Karpas-422 (cell line): ENCODE measurements around the gene POP4. TPM values are rescaled to one million over a fixed set of nuclear protein-coding genes. Genes with fewer than 3 reads are reported as not detected.

Source experiments
- DNase-seq: peaks from one replicate; pipeline ENCODE4 v3.0.0-alpha.2; 2015
- H2AFZ ChIP-seq: fragments of 200-600 bp; sonication (generic); 2 replicates; pipeline ENCODE4 v1.6.1; 2014; ENCODE audit warnings: antibody characterized with exemption, low read length, mixed read lengths
- H3K27ac ChIP-seq: fragments of 200-600 bp; sonication (generic); 2 replicates; pipeline ENCODE4 v1.5.1; 2014; ENCODE audit warnings: mild to moderate bottlenecking, low read length, moderate library complexity
- H3K27me3 ChIP-seq: fragments of 200-600 bp; sonication (generic); 2 replicates; pipeline ENCODE4 v1.6.1; 2014; ENCODE audit warnings: low read length, mixed read lengths
- H3K36me3 ChIP-seq: fragments of 200-600 bp; sonication (generic); 2 replicates; pipeline ENCODE4 v1.6.1; 2014; ENCODE audit warnings: low read length, mixed read lengths; ENCODE audit not compliant: insufficient read depth
- H3K4me1 ChIP-seq: fragments of 200-600 bp; sonication (generic); 2 replicates; pipeline ENCODE4 v1.6.1; 2014; ENCODE audit warnings: mild to moderate bottlenecking, low read length, mixed read lengths
- H3K4me2 ChIP-seq: fragments of 200-600 bp; sonication (generic); 2 replicates; pipeline ENCODE4 v1.6.1; 2014; ENCODE audit warnings: low read length, low read depth, mild to moderate bottlenecking; ENCODE audit not compliant: poor library complexity, severe bottlenecking
- H3K4me3 ChIP-seq: fragments of 200-600 bp; sonication (generic); 2 replicates; pipeline ENCODE4 v1.5.1; 2014; ENCODE audit warnings: mild to moderate bottlenecking, antibody characterized with exemption, low read length, mixed read lengths
- H3K79me2 ChIP-seq: fragments of 200-600 bp; sonication (generic); 2 replicates; pipeline ENCODE4 v1.6.1; 2014; ENCODE audit warnings: mild to moderate bottlenecking, low read length, mixed read lengths
- H3K9ac ChIP-seq: fragments of 200-600 bp; sonication (generic); 2 replicates; pipeline ENCODE4 v1.6.0; 2014; ENCODE audit warnings: low read length
- H3K9me2 ChIP-seq: fragments of 200-600 bp; sonication (generic), shearing (Covaris generic); replicated peaks from 2 replicates; pipeline ENCODE4 v1.6.0; 2014; ENCODE audit warnings: mild to moderate bottlenecking, low read length, moderate library complexity; ENCODE audit not compliant: insufficient read depth
- H3K9me3 ChIP-seq: fragments of 300-700, 200-600 bp; sonication (generic); 2 replicates; pipeline ENCODE4 v1.6.1; 2014; ENCODE audit warnings: low read length, mixed read lengths
- H4K20me1 ChIP-seq: fragments of 200-600 bp; sonication (generic); 2 replicates; pipeline ENCODE4 v1.6.1; 2014; ENCODE audit warnings: mild to moderate bottlenecking, antibody characterized with exemption, low read length, low read depth; ENCODE audit not compliant: insufficient read depth
- total RNA-seq: library from RNA; depleted of rRNA; stranded (reverse); fragments of >200 nt; shearing (Covaris generic); gene quantifications from 2 replicates; pipeline ENCODE4 v1.2.3, GENCODE V29; 2014; ENCODE audit warnings: low replicate concordance

Gene POP4
- total RNA-seq, 1 experiment from 2014 or later: 92.7 TPM

GRCh38 chr19:29634423-29635130 lies 28.5 kb downstream of the POP4 start:
- no peak for DNase-seq
- no peaks in the 10 kb centered on the region for H3K27me3 ChIP-seq
- H3K27ac ChIP-seq: no peak overlapping the region
- H3K4me3 ChIP-seq: no peak overlapping the region
- H3K9me2 ChIP-seq: no peaks in the 10 kb centered on the region
- H3K9ac ChIP-seq: no peak overlapping the region
- no peak overlapping the region for H2AFZ ChIP-seq
- no peaks in the 10 kb centered on the region for H3K36me3 ChIP-seq
- no peak overlapping the region for H3K4me2 ChIP-seq
- H3K4me1 ChIP-seq: no peaks in the 10 kb centered on the region
- no peaks in the 10 kb centered on the region for H3K79me2 ChIP-seq
- H3K9me3 ChIP-seq: no peaks in the 10 kb centered on the region
- H4K20me1 ChIP-seq: no peaks in the 10 kb centered on the region

GRCh38 chr19:29635963-29636362 lies 29.9 kb downstream of the POP4 start:
- no peak for DNase-seq
- Histone ChIP-seq H3K4me2 (no peak overlapping the region), H3K79me2 (no peaks in the 10 kb centered on the region), H4K20me1 (no peaks in the 10 kb centered on the region), H3K36me3 (no peaks in the 10 kb centered on the region), H3K9me3 (no peaks in the 10 kb centered on the region), H3K4me1 (no peaks in the 10 kb centered on the region), H3K27me3 (no peaks in the 10 kb centered on the region), H3K27ac (no peak overlapping the region), H3K4me3 (no peak overlapping the region), H3K9me2 (no peaks in the 10 kb centered on the region), H3K9ac (no peak overlapping the region), H2AFZ (no peak overlapping the region)

GRCh38 chr19:29636553-29637360 lies 30.7 kb downstream of the POP4 start:
- Histone ChIP-seq H3K9me2 (no peaks in the 10 kb centered on the region), H3K79me2 (no peaks in the 10 kb centered on the region), H3K36me3 (no peaks in the 10 kb centered on the region), H3K4me3 (no peak overlapping the region), H3K27me3 (no peaks in the 10 kb centered on the region), H3K4me2 (no peak overlapping the region), H3K9me3 (no peaks in the 10 kb centered on the region), H3K9ac (no peak overlapping the region), H3K27ac (no peak overlapping the region), H2AFZ (no peak overlapping the region), H3K4me1 (no peaks in the 10 kb centered on the region), H4K20me1 (no peaks in the 10 kb centered on the region)
- no peak for DNase-seq

- Histone ChIP-seq H3K36me3 (no peaks in the 10 kb centered on the region), H3K9ac (no peak overlapping the region), H3K9me3 (no peaks in the 10 kb centered on the region), H3K4me1 (no peaks in the 10 kb centered on the region), H3K79me2 (no peaks in the 10 kb centered on the region), H3K27ac (no peak overlapping the region), H3K4me2 (no peak overlapping the region), H3K9me2 (no peaks in the 10 kb centered on the region), H4K20me1 (no peaks in the 10 kb centered on the region), H3K27me3 (no peaks in the 10 kb centered on the region), H3K4me3 (no peak overlapping the region), H2AFZ (no peak overlapping the region)
- no peak for DNase-seq
Observed at GRCh38 chr19:29639086-29639485, 33.0 kb downstream of the POP4 start.

- Histone ChIP-seq H3K27ac (no peak overlapping the region), H3K4me1 (no peaks in the 10 kb centered on the region), H3K9me2 (no peaks in the 10 kb centered on the region), H3K4me3 (no peak overlapping the region), H4K20me1 (no peaks in the 10 kb centered on the region), H3K79me2 (no peaks in the 10 kb centered on the region), H3K9ac (no peak overlapping the region), H3K9me3 (no peaks in the 10 kb centered on the region), H3K36me3 (no peaks in the 10 kb centered on the region), H3K4me2 (no peak overlapping the region), H2AFZ (no peak overlapping the region), H3K27me3 (no peaks in the 10 kb centered on the region)
- DNase-seq: no peak
Observed at GRCh38 chr19:29640231-29640630, 34.1 kb downstream of the POP4 start.

- DNase-seq: no peak
- Histone ChIP-seq H4K20me1 (no peaks in the 10 kb centered on the region), H3K36me3 (no peaks in the 10 kb centered on the region), H3K27ac (no peak overlapping the region), H3K9me2 (no peaks in the 10 kb centered on the region), H3K4me1 (no peaks in the 10 kb centered on the region), H3K4me2 (no peak overlapping the region), H3K9me3 (no peaks in the 10 kb centered on the region), H3K27me3 (no peaks in the 10 kb centered on the region), H2AFZ (no peak overlapping the region), H3K79me2 (no peaks in the 10 kb centered on the region), H3K4me3 (no peak overlapping the region), H3K9ac (no peak overlapping the region)
Observed at GRCh38 chr19:29641597-29641996, 35.5 kb downstream of the POP4 start.

- H3K9me2 ChIP-seq: no peaks in the 10 kb centered on the region
Observed at GRCh38 chr19:29643361-29643935, 37.4 kb downstream of the POP4 start.

GRCh38 chr19:29644210-29644609 lies 38.1 kb downstream of the POP4 start:
- H3K4me3 ChIP-seq: no peak overlapping the region
- no peaks in the 10 kb centered on the region for H3K9me3 ChIP-seq
- H3K4me2 ChIP-seq: no peak overlapping the region
- no peaks in the 10 kb centered on the region for H3K36me3 ChIP-seq
- no peak overlapping the region for H3K9ac ChIP-seq
- H3K79me2 ChIP-seq: no peaks in the 10 kb centered on the region
- no peaks in the 10 kb centered on the region for H3K4me1 ChIP-seq
- H3K27me3 ChIP-seq: no peaks in the 10 kb centered on the region
- no peak overlapping the region for H3K27ac ChIP-seq
- H2AFZ ChIP-seq: no peak overlapping the region
- no peaks in the 10 kb centered on the region for H4K20me1 ChIP-seq
- H3K9me2 ChIP-seq: no peaks in the 10 kb centered on the region
- no peak for DNase-seq

More at GRCh38 chr19:29643361-29643935, 37.4 kb downstream of the POP4 start:
- Histone ChIP-seq H3K27me3 (no peaks in the 10 kb centered on the region), H3K79me2 (no peaks in the 10 kb centered on the region), H3K9me3 (no peaks in the 10 kb centered on the region), H3K27ac (no peak overlapping the region), H3K9ac (no peak overlapping the region), H3K4me3 (no peak overlapping the region), H4K20me1 (no peaks in the 10 kb centered on the region), H2AFZ (no peak overlapping the region), H3K4me1 (no peaks in the 10 kb centered on the region), H3K4me2 (no peak overlapping the region), H3K36me3 (no peaks in the 10 kb centered on the region)
- no peak for DNase-seq
